ENCODE results near the gene UBE2M. TPM values are rescaled to one million over a fixed set of nuclear protein-coding genes. Genes with fewer than 3 reads are reported as not detected.

The UBE2M gene
- total RNA-seq, 4 donors from 2014 or later: 17.2 to 28.5 (median 20.3) TPM

- DNase-seq: peak; percentile 90 to 93
- 8 to 12% methylated on average over 36 to 38 of the region's 66 CpGs for WGBS, 2 donors
- Histone ChIP-seq H3K27ac (peak overlapping the region; percentile 73 to 84 (median 82)), H3K27me3 (no peaks in the 10 kb centered on the region), H3K9me3 (no peaks in the 10 kb centered on the region), H3K4me3 (replicated peaks in 1 of 3) (peak overlapping the region in 1 of 3 donors; percentile 28), H3K4me1 (peaks cover 24 to 31% of the 10 kb centered on the region in 2 donors), H3K36me3 (peaks cover 14 to 15% of the 10 kb centered on the region in 2 donors)
- intact Hi-C loops (cut with DNase I): no loop called here
- TF ChIP-seq POLR2A (IDR thresholded peaks at IDR 0.05) (peak in 1 of 2 donors; percentile 54), CTCF (IDR thresholded peaks at IDR 0.05) (peak; percentile 53 to 97 (median 94))
Observed at GRCh38 chr19:58513694-58514563, 44.5 kb downstream of the UBE2M start.

GRCh38 chr19:58513213-58513693 lies 45.2 kb downstream of the UBE2M start:
- Histone ChIP-seq H3K27ac (peak overlapping the region; percentile 73 to 84 (median 82)), H3K4me3 (replicated peaks in 1 of 3) (no peak overlapping the region)
- WGBS, 2 donors: 82 to 86% methylated on average over 5 to 8 of the region's 10 CpGs

GRCh38 chr19:58511353-58512208 lies 46.8 kb downstream of the UBE2M start, which contains the start of gene SLC27A5:
Gene SLC27A5, minus strand, starts transcription at chr19:58511992. Its CDS starts 37 bp downstream, at chr19:58511955.
- WGBS, 2 donors: 72 to 95% methylated on average over 2 of the region's 25 CpGs
- no peak within 1 kb of the TSS for H3K4me3 ChIP-seq (replicated peaks in 1 of 3)
- H3K36me3 ChIP-seq: peaks cover 7 to 9% of the 10 kb centered on the region in 2 donors
- no peaks in the 10 kb centered on the region for H3K9me3 ChIP-seq
- TF ChIP-seq CTCF (IDR thresholded peaks at IDR 0.05) (no peak), POLR2A (IDR thresholded peaks at IDR 0.05) (no peak)
- DNase-seq: no peak
- H3K27me3 ChIP-seq: no peaks in the 10 kb centered on the region
- intact Hi-C loops (cut with DNase I): no loop called here
- peaks cover 10 to 15% of the 10 kb centered on the region in 2 donors for H3K4me1 ChIP-seq
- H3K27ac ChIP-seq: no peak within 1 kb of the TSS

More at GRCh38 chr19:58513213-58513693, 45.2 kb downstream of the UBE2M start:
- peaks cover 14 to 15% of the 10 kb centered on the region in 2 donors for H3K36me3 ChIP-seq
- no peak for TF ChIP-seq POLR2A (IDR thresholded peaks at IDR 0.05)
- no peak for TF ChIP-seq CTCF (IDR thresholded peaks at IDR 0.05)
- intact Hi-C loops (cut with DNase I): no loop called here
- no peaks in the 10 kb centered on the region for H3K27me3 ChIP-seq
- peaks cover 18 to 25% of the 10 kb centered on the region in 2 donors for H3K4me1 ChIP-seq
- no peaks in the 10 kb centered on the region for H3K9me3 ChIP-seq
- DNase-seq: no peak

- no peaks in the 10 kb centered on the region for H3K36me3 ChIP-seq
- WGBS, 2 donors: 73 to 84% methylated on average over 8 of the region's 8 CpGs
- TF ChIP-seq CTCF (IDR thresholded peaks at IDR 0.05): no peak
- no peak for TF ChIP-seq POLR2A (IDR thresholded peaks at IDR 0.05)
- intact Hi-C loops (cut with DNase I): no loop called here
- no peaks in the 10 kb centered on the region for H3K27me3 ChIP-seq
- DNase-seq: no peak
- peaks cover 10 to 15% of the 10 kb centered on the region in 2 donors for H3K4me1 ChIP-seq
- H3K9me3 ChIP-seq: no peaks in the 10 kb centered on the region
- H3K4me3 ChIP-seq (replicated peaks in 1 of 3): no peak overlapping the region
- H3K27ac ChIP-seq: no peak overlapping the region
Observed at GRCh38 chr19:58510084-58510862, 48.1 kb downstream of the UBE2M start.

Measured in thyroid gland (tissue), 4 donors.